ENCODE measurements around the gene PIEZO2. TPM values are rescaled to one million over a fixed set of nuclear protein-coding genes. Genes with fewer than 3 reads are reported as not detected.

Gene PIEZO2
- total RNA-seq, 1 donor from 2014 or later, result 20.4 TPM

- no peak for TF ChIP-seq CTCF (IDR thresholded peaks at IDR 0.05)
- Histone ChIP-seq H3K27me3 (no peaks in the 10 kb centered on the region), H3K9me3 (no peaks in the 10 kb centered on the region), H3K4me1 (no peaks in the 10 kb centered on the region), H3K4me3 (no peak overlapping the region), H3K36me3 (no peaks in the 10 kb centered on the region), H3K27ac (no peak overlapping the region)
- no peak for ATAC-seq
- intact Hi-C loops (cut with DNase I), result no loop called here
- DNase-seq, result no peak
Observed at GRCh38 chr18:10755855-10756254, 393.5 kb downstream of the PIEZO2 start.

- Histone ChIP-seq H3K27ac (no peak overlapping the region), H3K27me3 (no peaks in the 10 kb centered on the region), H3K9me3 (no peaks in the 10 kb centered on the region), H3K36me3 (no peaks in the 10 kb centered on the region), H3K4me3 (no peak overlapping the region), H3K4me1 (no peaks in the 10 kb centered on the region)
- intact Hi-C loops (cut with DNase I), result no loop called here
- ATAC-seq, result no peak
- no peak for DNase-seq
- no peak for TF ChIP-seq CTCF (IDR thresholded peaks at IDR 0.05)
Observed at GRCh38 chr18:10754128-10754527, 395.2 kb downstream of the PIEZO2 start.

- no peaks in the 10 kb centered on the region for H3K4me1 ChIP-seq
- no peak for ATAC-seq
- intact Hi-C loops (cut with DNase I), result no loop called here
- H3K4me3 ChIP-seq, result no peak overlapping the region
- DNase-seq, result no peak
- no peaks in the 10 kb centered on the region for H3K9me3 ChIP-seq
- no peaks in the 10 kb centered on the region for H3K27me3 ChIP-seq
- no peak overlapping the region for H3K27ac ChIP-seq
- no peaks in the 10 kb centered on the region for H3K36me3 ChIP-seq
- no peak for TF ChIP-seq CTCF (IDR thresholded peaks at IDR 0.05)
Observed at GRCh38 chr18:10752382-10752781, 397.0 kb downstream of the PIEZO2 start.

GRCh38 chr18:10751653-10752052, 397.7 kb downstream of the PIEZO2 start:
- Histone ChIP-seq H3K4me1 (no peaks in the 10 kb centered on the region), H3K4me3 (no peak overlapping the region), H3K36me3 (no peaks in the 10 kb centered on the region), H3K9me3 (no peaks in the 10 kb centered on the region), H3K27ac (no peak overlapping the region), H3K27me3 (no peaks in the 10 kb centered on the region)
- no peak for DNase-seq
- no peak for ATAC-seq
- no peak for TF ChIP-seq CTCF (IDR thresholded peaks at IDR 0.05)
- intact Hi-C loops (cut with DNase I), result no loop called here

GRCh38 chr18:10750191-10751035, 399.0 kb downstream of the PIEZO2 start:
- H3K36me3 ChIP-seq, result no peaks in the 10 kb centered on the region
- H3K4me1 ChIP-seq, result no peaks in the 10 kb centered on the region
- no peak overlapping the region for H3K4me3 ChIP-seq
- DNase-seq (no peak), ATAC-seq (no peak)
- no peaks in the 10 kb centered on the region for H3K27me3 ChIP-seq
- H3K27ac ChIP-seq, result no peak overlapping the region
- intact Hi-C loops (cut with DNase I), result no loop called here
- no peaks in the 10 kb centered on the region for H3K9me3 ChIP-seq
- TF ChIP-seq CTCF (IDR thresholded peaks at IDR 0.05), result no peak

Data from upper lobe of right lung (tissue), 1 donor.